ENCODE data around the gene PCGF3.
"Not testable (repeated sequence)": the region's sequence is repeated elsewhere in the genome, so short reads cannot be mapped to it uniquely, and the experiment has no call there.

The PCGF3 gene

DNA sequence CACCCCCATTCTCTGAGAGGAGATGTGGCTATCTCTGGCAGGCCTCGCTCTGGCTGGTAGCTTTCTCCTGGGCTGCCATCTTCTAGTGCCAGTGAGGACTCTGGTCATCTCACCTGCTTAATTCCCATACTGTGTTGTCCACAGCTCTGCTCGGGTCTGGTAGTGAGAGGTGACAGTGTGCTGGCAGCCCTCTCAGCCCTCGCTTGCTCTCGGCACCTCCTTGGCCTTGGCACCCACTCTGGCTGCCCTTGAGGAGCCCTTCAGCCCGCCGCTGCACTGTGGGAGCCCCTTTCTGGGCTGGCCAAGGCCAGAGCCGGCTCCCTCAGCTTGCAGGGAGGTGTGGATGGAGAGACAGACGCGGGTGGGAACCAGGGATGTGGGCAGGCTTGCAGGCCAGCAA lies 67.6 kb downstream of the PCGF3 start:
- intact Hi-C loops (cut with DNase I; ENCODE audit: low total_unique reads) = no loop called here
- TF ChIP-seq, protein P1, sequence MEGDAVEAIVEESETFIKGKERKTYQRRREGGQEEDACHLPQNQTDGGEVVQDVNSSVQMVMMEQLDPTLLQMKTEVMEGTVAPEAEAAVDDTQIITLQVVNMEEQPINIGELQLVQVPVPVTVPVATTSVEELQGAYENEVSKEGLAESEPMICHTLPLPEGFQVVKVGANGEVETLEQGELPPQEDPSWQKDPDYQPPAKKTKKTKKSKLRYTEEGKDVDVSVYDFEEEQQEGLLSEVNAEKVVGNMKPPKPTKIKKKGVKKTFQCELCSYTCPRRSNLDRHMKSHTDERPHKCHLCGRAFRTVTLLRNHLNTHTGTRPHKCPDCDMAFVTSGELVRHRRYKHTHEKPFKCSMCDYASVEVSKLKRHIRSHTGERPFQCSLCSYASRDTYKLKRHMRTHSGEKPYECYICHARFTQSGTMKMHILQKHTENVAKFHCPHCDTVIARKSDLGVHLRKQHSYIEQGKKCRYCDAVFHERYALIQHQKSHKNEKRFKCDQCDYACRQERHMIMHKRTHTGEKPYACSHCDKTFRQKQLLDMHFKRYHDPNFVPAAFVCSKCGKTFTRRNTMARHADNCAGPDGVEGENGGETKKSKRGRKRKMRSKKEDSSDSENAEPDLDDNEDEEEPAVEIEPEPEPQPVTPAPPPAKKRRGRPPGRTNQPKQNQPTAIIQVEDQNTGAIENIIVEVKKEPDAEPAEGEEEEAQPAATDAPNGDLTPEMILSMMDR (IDR thresholded peaks at IDR 0.05) = no peak
- peaks cover 91 to 94% (median 91%) of the 10 kb centered on the region in 3 donors for H3K36me3 ChIP-seq
- peaks cover 0 to 13% (median 0%) of the 10 kb centered on the region in 4 donors for H3K4me1 ChIP-seq
- no peak overlapping the region for H3K4me3 ChIP-seq
- no peak for DNase-seq
- no peak overlapping the region for H3K27ac ChIP-seq
- peaks cover 0 to 83% (median 32%) of the 10 kb centered on the region in 3 donors for H3K9me3 ChIP-seq
- H3K27me3 ChIP-seq = no peaks in the 10 kb centered on the region

DNA sequence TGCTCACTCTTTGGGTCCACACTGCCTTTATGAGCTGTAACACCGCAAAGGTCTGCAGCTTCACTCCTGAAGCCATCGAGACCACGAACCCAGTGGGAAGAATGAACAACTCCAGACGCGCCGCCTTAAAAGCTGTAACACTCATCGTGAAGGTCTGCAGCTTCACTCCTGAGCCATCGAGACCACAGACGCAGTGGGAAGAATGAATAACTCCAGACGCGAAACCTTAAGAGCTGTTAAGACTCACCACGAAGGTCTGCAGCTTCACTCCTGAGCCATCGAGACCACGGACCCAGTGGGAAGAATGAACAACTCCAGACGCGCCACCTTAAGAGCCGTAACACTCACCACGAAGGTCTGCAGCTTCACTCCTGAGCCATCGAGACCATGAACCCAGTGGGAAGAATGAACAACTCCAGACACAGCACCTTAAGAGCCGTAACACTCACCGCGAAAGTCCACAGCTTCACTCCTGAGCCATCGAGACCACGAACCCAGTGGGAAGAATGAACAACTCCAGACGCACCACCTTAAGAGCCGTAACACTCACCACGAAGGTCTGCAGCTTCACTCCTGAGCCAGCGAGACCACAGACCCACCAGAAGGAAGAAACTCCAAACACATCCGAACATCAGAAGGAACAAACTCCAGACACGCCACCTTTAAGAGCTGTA lies 68.9 kb downstream of the PCGF3 start:
- Histone ChIP-seq H3K9me3 (peaks cover 0 to 69% (median 25%) of the 10 kb centered on the region in 3 donors), H3K36me3 (peaks cover 88 to 93% (median 91%) of the 10 kb centered on the region in 3 donors), H3K4me1 (peaks cover 0 to 15% (median 2%) of the 10 kb centered on the region in 4 donors)
- intact Hi-C loops (cut with DNase I; ENCODE audit: low total_unique reads); H3K27ac ChIP-seq; H3K4me3 ChIP-seq; H3K27me3 ChIP-seq; DNase-seq: not testable (repeated sequence)

DNA sequence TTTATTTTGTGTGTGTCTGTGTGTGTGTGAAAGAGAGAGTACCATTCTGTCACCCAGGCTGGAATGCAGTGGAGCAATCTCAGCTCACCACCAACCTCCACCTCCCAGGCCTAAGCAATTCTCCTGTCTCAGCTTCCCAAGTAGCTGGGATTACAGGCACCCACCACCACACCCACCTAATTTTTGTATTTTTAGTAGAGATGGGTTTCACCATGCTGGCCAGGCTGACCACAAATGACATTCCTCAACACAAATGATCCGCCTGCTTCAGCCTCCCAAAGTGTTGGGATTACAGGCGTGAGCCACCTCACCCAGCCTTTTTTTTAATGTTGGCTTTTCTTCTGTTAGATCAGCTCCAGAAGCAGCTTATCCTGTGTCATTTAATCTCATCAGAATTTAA lies 69.9 kb downstream of the PCGF3 start:
- peaks cover 0 to 25% (median 8%) of the 10 kb centered on the region in 4 donors for H3K4me1 ChIP-seq
- H3K27me3 ChIP-seq; H3K4me3 ChIP-seq; DNase-seq; H3K27ac ChIP-seq; intact Hi-C loops (cut with DNase I; ENCODE audit: low total_unique reads): not testable (repeated sequence)
- peaks cover 0 to 60% (median 24%) of the 10 kb centered on the region in 3 donors for H3K9me3 ChIP-seq
- peaks cover 81 to 91% (median 89%) of the 10 kb centered on the region in 3 donors for H3K36me3 ChIP-seq

DNA sequence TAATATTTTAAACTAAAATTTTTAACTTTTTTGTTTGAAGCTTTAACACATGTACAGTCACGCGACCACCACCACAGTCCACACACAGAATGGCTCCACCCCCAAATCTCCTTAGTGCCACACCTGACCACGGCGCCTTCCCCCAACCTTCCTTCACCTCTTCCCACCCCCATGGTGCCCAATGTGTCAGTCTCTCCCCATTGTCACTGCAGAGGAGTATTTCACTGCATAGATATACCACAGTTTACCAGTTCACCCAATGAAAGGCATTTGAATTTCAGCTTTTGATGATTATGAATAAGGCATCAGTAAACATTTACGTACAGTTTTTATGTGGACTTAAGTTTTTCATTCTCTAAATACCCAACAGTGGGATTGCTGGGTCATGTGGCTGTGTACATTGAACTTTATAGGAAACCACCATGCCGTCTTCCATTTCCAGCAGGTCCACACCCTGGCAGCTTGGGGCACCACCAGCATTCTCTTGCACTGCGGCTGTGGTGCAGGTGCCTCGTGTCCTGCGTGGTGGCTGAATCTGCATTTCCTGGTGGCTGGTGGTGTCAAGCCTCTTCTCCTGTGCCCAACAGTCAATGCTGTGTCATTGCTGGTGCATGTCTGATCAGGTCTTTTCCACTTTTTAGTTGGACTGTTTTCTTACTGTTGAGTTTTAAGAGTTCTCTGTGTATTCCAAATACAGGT lies 71.3 kb downstream of the PCGF3 start:
- no peak for DNase-seq
- Histone ChIP-seq H3K4me3 (no peak overlapping the region), H3K27ac (no peak overlapping the region), H3K9me3 (peaks cover 0 to 48% (median 16%) of the 10 kb centered on the region in 3 donors), H3K4me1 (peaks cover 0 to 32% (median 15%) of the 10 kb centered on the region in 4 donors), H3K36me3 (peaks cover 67 to 80% (median 75%) of the 10 kb centered on the region in 3 donors), H3K27me3 (no peaks in the 10 kb centered on the region)
- intact Hi-C loops (cut with DNase I; ENCODE audit: low total_unique reads) = no loop called here
- TF ChIP-seq, protein P1 (IDR thresholded peaks at IDR 0.05) = no peak

DNA sequence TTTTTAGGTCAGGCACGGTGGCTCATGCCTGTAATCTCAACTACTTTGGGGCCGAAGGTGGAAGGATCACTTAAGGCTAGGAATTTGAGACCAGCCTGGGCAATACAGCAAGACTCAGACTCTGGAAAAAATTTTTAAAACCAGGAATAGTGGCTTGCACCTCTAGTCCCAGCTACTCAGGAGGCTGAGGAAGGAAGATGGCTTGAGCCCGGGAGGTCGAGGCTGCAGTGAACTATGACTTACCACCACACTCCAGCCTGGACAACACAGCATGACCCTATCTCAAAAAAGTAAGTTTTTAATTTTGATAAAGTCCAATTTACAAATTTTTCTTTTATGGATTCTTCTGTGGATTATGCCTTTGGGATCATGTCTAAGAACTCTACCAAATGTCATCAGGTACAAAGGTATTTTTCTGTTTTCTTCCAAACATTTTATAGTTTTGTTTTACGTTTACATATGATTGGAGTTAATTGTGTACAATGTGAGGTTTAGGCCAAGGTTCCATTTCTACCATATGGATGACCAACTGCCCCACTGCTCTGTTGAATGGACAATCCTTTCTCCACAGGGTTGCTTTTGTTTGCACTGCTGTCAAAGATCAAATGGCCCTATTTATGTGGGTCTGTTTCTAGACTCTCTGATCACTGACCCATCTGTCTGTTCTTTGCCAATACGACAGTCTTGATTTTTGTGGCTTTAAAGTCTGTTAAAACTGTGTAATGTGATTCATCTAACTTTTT lies 72.1 kb downstream of the PCGF3 start:
- intact Hi-C loops (cut with DNase I; ENCODE audit: low total_unique reads) = no loop called here

DNA sequence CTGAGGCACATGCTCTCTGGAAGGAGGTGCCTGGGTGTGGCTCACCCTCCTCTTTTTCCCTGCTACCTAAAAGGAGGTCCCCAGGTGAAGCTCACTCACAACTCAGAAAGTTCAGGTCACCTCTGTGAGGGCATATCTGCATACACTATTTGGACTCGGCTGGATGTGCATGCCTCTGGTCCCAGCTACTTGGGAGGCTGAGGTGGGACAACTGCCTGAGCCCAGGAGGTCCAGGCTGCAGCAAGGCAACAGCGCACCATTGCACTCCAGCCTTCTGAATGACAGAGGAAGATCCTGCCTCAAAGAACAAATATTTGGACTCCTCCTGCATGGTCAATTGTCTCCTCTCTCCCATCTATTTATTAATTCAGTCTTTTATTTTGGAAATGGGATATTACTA lies 73.9 kb downstream of the PCGF3 start:
- DNase-seq = no peak
- intact Hi-C loops (cut with DNase I; ENCODE audit: low total_unique reads) = no loop called here
- peaks cover 42 to 58% (median 55%) of the 10 kb centered on the region in 3 donors for H3K36me3 ChIP-seq
- TF ChIP-seq, protein P1 (IDR thresholded peaks at IDR 0.05) = no peak
- H3K4me1 ChIP-seq = peaks cover 4 to 34% (median 18%) of the 10 kb centered on the region in 4 donors
- peaks cover 0 to 4% of the 10 kb centered on the region in 2 donors for H3K27me3 ChIP-seq
- H3K9me3 ChIP-seq = peaks cover 0 to 23% (median 0%) of the 10 kb centered on the region in 3 donors
- no peak overlapping the region for H3K27ac ChIP-seq
- H3K4me3 ChIP-seq = no peak overlapping the region

More for the DNA sequence above, 72.1 kb downstream of the PCGF3 start:
- DNase-seq = no peak
- Histone ChIP-seq H3K4me1 (peaks cover 4 to 38% (median 17%) of the 10 kb centered on the region in 4 donors), H3K27ac (no peak overlapping the region), H3K27me3 (no peaks in the 10 kb centered on the region), H3K4me3 (no peak overlapping the region), H3K36me3 (peaks cover 61 to 74% (median 71%) of the 10 kb centered on the region in 3 donors), H3K9me3 (peaks cover 0 to 40% (median 12%) of the 10 kb centered on the region in 3 donors)
- TF ChIP-seq, protein P1 (IDR thresholded peaks at IDR 0.05) = no peak

DNA sequence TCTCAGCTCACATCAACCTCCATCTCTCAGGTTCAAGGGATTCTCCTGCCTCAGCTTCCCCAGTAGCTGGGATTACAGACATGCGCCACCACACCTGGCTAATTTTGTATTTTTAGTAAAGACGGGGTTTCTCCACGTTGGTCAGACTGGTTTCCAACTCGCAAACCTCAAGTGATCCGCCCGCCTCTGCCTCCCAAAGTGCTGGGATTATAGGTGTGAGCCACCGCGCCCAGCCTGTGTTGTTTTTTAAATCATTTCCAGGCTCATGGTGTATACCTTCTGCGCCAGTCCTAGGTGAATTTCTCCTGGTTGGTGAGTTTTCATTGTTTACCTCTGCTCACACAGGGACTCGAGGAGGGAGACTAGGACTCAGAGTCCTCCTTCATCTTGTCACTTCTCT lies 74.6 kb downstream of the PCGF3 start:
- Histone ChIP-seq H3K4me3 (peak overlapping the region; percentile 85 to 95), H3K4me1 (peaks cover 4 to 35% (median 19%) of the 10 kb centered on the region in 4 donors), H3K27me3 (peaks cover 0 to 11% of the 10 kb centered on the region in 2 donors), H3K9me3 (peaks cover 0 to 16% (median 0%) of the 10 kb centered on the region in 3 donors), H3K36me3 (peaks cover 35 to 51% (median 48%) of the 10 kb centered on the region in 3 donors)
- intact Hi-C loops (cut with DNase I; ENCODE audit: low total_unique reads) = loop anchor here (10.0 kb wide), 4 partner anchors 75 to 235 kb away; partner anchors contain the start of genes ATP5ME, FGFRL1, GAK and MYL5
- DNase-seq, H3K27ac ChIP-seq: not testable (repeated sequence)
